Raji (cell line): ENCODE data around the gene REEP1.

Source experiments
- POLR2A ChIP-seq: IDR thresholded peaks from 2 replicates; pipeline ENCODE4 v1.6.1; 2011; ENCODE audit warnings: low read depth, low read length, control low read depth; ENCODE audit not compliant: insufficient read depth

REEP1 gene

GRCh38 chr2:86232373-86232784 lies 105.0 kb downstream of the REEP1 start:
- TF ChIP-seq POLR2A: no peak

DNA sequence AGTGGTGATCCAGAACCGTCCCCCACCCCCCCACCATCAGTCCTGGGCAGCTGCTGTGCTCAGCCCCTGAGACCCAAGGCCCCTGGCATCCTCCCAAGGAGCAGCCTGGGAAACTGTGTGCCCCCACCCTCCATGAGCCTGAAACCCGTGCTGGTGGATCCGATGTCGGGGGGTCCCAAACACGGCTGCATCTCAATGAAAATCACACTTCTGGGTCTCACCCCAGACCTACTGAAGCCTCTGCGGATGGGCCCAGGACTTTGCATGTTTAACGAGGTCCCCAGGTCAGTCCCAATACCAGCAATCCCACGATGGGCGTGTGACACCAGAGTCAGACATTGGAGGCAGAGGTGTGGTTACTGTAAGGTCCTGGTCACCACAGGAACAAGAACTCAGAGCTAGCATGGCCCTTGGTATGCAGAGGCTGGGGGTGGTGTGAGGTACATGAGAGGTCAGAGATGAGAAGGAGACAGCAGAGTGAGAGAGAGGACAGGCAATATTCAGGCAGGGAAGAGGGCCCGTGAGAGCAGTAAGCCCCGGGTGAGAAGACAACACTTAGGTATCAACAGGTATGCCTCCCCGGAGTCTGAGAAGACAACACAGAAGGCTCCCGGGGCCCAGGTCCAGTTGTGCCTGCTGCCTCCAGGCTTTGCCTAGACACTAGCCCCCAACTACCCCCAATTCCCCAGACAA lies 105.6 kb downstream of the REEP1 start:
- no peak for TF ChIP-seq POLR2A

GRCh38 chr2:86230961-86231360 lies 106.5 kb downstream of the REEP1 start:
- no peak for TF ChIP-seq POLR2A

DNA sequence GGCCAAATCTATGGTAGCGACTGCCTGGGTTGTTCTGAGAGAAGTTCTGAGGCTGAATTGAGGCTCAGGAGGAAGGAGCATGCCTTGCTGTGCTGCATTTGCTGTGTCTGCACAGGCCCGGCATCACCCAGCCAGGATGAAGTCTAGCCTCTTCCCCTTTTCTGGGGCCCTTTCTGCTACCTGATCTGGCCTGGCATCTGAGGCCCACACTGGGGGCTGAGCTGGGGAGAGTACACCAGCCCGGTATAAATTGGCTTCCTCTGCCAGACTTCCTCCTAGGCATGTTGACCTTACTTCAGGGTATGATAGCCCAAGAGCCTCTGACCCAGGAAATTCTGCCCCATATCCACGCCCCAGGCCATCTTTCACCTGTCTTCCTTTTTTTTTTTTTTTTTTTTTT lies 108.2 kb downstream of the REEP1 start:
- TF ChIP-seq POLR2A: no peak

DNA sequence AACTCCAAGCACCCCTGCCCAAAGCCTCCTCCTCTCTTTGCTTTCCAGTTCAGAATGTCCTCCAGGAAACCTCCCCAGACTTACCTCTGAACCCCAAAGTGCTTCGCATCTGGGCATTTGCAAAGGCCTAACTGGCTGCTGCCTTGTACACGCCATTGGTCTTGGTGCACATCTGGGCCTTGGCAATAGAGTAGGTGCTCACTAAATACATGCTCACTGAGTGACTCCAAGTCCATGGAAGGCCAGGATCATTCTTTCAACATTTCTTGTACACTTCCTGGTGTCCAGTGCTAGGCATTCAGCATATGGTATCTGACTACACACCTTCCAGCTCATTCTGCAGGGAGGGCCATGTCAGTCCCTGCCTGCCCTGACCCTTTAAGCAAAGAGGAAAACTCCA lies 109.7 kb downstream of the REEP1 start:
- no peak for TF ChIP-seq POLR2A

- TF ChIP-seq POLR2A: no peak
Measured at GRCh38 chr2:86226636-86227520, 110.5 kb downstream of the REEP1 start.

DNA sequence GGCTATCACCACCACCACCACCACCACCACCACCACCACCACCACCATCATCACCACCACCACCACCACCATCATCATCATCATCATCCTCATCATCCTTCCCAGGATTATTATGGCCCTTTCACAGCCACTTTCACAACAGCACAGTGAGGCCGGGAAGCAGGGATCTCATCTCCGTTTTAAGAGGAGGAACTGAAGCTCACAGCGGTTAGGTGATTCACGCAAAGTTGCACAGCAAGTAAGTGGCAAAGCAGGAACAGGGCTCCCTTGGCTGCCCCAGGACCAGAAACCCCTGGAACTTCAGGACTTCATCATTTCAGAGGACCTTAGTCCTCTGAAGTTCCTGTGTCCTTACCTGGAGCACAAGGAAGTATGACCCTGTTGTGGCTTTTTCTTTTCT lies 111.4 kb downstream of the REEP1 start:
- TF ChIP-seq POLR2A: no peak

- peak; percentile 60 for TF ChIP-seq POLR2A
Measured at GRCh38 chr2:86225581-86225980, 111.8 kb downstream of the REEP1 start.

- no peak for TF ChIP-seq POLR2A
Measured at GRCh38 chr2:86224645-86225355, 112.6 kb downstream of the REEP1 start.

DNA sequence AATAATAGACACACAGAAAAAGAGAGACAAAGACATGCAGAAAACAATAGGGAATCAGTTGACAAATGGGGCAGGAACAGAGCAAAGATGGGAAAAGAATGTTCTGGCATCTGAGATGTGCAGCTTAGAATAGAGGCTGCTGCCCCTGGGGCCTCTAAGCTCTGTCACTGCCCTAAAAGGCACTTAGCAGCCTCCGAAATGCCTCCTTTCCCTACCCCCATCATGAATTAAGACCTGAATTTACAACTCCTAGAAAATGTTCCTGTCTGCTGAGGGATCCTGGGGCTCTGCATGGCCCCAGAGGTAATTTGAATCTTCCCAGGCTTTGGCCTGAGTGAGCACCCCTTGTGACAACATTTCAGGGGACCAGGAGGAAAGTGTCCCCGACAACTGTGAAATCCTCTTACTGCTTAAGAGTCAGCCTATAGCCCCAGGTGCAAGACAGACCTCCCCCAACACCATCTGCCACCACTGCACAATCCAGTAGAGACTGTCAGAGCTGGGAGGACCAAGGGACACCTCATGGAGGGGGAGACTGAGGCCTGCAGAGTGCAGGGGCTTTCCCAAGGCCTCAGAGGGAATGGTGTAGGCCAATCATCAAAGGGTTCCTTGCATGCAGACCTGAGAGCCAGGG lies 113.4 kb downstream of the REEP1 start:
- no peak for TF ChIP-seq POLR2A

DNA sequence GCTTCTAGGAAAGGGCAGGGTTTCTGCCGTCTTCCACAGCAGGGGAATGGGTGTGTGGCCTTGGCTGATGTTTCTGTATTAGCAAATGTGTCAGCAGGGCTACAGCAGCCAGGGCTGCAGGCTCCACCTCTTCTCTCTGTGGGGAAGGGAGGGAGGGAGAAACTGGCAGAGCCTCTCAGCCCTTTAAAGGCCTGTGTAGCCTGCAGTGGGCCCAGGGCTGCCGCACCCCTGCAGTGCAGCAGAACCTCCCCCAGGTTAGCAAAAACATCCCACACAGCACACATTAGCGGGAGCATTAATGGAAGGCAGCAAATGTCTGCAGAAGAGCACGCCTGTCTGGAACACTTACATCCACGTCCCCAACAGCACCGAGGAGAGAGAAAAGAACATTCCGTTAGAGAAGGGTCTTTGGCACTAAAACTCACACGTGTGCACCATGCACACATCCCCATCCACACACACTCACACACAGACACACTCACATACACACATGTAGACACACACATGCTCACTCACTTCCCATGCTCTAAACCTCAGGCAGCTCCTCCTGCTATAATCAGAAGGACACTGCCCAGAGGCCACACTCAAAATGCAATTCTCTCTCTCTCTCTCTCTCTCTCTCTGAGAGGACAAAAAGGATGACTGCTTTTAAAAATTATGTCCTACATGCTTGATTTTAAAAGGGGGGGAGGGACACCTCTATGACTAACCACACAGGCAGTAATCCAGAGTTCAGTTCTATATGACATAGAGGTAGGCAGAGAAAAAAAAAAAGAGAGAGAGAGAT lies 114.1 kb downstream of the REEP1 start:
- no peak for TF ChIP-seq POLR2A

DNA sequence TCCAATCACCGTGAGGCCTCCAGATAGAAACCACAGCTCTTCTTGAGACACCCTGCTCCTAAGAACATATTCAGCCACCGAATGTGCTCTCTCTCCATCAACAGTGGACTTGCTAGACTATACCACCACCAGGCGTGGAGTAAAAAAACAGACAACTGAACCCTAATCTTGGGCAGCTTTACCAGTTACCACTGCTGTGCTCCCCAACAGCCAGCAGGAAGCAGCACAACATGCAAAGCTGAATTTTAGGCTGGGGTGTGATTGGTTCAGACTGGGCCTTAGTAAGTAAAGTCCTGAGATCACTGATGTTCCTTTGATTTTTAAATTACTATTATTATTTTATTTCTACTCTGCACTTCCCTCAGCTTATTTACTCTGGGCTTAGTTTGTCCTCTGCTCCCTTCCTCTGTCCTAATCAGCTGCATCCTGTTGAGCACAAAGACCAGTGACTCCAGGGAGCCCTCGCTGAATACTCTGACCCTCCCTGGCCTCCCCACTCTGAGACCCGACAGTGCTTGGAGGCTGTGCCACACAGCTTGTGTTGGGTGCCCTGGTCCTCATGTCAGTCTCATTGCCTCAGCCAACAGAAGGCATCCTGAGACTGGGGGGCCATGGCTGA lies 116.3 kb downstream of the REEP1 start:
- no peak for TF ChIP-seq POLR2A

- no peak for TF ChIP-seq POLR2A
Measured at GRCh38 chr2:86219896-86220295, 117.5 kb downstream of the REEP1 start.

DNA sequence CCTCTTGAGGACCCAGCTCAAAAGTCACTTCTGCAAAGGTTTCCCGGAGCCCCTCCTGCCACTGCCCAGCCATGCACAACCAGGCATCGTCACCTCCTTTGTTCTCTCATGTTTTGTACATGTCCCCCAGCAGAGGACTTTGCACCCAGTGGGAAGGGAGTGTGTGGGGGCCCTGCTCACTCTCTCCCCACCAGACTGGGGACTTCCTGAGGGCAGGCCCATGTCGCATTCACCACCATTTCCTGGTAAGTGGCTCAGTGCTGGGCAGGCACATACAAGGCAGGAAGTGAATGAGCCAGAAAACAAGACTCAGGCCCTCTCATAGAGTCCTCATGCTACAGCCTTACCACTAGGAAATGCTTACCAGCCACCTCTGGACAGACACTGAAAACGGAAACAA lies 119.3 kb downstream of the REEP1 start:
- TF ChIP-seq POLR2A: no peak
